GM21390 (cell line): ENCODE results near the gene VAMP8.
"Not testable (repeated sequence)": the region's sequence is repeated elsewhere in the genome, so short reads cannot be mapped to it uniquely, and the experiment has no call there.

Source experiments
- ATAC-seq: cut with Tn5 transposase; IDR thresholded peaks from one replicate; pipeline ENCODE4 v1.9.1; 2021; ENCODE audit not compliant: unreplicated experiment

Gene VAMP8

DNA sequence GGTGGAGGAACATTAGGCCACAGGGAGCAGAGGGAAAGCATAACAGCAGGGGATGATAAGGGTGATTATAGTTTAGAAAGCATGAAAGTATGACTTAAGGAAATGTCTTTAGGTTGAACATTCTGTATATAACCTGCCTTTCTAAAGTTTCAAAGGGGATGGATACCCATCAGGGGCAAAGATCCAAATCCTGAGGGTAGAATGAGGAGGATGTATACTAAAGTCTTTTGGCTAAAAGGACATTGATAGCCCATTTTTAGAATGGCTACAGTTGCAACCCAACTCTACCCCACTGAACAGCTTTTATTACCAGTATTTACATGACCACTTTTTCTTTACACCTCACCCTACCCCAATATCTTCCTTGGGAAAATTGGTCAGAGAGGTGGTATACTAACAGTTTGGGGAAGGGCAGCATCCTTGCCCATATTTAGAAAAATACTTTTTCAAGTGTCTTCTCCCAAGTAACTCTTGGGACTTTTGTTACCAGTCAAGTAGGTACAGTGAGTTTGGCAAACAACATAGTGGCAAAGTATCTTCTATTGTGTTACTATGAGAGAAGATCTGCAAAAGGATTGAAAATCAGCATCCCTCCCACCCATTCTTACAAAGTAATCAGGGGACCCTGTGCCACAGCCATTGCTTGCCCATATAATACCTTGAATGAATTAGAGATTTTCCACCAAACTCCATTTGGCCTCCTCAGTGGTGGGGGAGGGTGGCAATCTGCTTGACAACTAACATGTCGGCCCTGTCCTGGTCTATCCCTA lies 30.1 kb upstream of the VAMP8 start:
- ATAC-seq, result no peak

DNA sequence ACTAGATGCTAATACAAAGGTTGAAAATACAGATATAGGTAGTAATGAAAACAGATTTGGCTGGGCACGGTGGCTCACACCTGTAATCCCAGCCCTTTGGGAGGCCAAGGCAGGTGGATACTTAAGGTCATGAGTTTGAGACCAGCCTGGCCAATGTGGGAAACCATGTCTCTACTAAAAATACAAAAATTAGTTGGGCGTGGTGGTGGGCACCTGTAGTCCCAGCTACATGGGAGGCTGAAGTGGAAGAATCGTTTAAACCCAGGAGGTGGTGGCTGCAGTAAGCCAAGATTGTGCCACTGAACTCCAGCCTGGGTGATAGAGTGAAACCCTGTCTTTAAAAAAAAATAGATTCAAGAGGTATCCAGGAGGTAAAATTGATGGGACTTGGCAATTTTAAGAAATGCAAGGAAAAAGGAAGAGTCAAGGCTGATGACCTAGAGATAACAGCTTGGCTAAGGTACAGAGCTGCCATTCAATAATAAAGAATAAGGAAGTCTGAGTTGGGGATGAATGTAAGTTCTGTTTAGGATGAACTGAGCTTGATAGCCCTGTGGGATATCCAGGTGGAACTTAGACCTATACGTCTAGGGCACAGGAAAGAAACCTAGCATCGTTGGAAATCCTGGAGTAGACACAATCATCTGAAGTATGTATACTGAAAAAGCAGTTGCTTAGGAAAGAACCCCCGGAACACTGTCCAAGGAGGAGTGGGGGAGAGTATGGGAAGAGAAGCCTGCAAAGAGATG lies 29.4 kb upstream of the VAMP8 start:
- no peak for ATAC-seq

DNA sequence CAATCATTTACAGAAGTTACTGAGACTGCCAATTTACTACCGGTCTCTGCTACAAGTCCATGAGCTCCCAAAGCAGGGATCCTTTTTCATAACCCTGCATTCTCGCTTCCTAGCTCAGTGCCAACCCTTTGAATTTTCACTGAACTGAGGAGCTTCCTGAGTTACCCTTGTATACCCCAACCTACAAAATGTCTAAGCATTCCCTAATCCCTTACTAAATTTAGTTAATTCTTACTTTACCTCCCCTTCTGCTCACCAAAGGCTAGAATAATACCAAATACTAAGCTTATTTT lies 28.8 kb upstream of the VAMP8 start:
- ATAC-seq, result no peak

DNA sequence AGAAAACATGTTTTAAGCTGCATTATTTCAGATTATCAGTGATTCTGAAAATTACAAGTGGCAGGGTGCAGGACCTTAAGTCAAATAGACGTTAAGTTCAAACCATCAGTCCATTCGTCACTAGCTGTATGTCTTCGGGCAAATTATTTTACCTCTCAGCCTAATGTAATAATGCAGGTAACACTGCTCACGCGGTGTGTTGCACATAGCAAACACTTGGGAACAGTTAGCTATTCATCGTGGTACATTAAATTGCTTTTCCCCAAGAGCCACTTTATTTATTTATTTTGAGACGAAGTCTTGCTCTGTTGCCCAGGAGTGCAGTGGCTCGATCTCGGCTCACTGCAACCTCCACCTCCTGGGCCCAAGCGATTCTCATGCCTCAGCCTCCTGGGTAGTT lies 28.3 kb upstream of the VAMP8 start:
- ATAC-seq, result no peak

DNA sequence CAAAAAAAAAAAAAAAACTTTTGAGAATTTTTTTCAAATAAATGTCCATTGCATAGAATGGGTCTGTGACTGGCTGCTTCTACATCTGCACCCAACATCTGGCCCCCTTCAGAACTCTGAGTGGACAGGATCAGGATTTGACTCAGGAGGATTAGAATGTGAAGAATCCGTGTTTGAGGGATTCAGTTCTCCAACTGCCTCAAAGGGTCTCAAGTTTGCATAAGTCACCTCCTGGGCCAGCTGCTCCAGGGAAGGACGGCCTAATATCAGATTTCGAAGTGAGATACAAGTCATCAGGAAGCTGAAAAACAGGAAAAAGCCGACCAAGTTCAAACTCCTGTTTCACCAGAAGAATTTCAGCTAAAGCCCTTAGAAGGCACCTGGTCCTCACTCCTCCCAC lies 27.6 kb upstream of the VAMP8 start:
- ATAC-seq, result no peak

DNA sequence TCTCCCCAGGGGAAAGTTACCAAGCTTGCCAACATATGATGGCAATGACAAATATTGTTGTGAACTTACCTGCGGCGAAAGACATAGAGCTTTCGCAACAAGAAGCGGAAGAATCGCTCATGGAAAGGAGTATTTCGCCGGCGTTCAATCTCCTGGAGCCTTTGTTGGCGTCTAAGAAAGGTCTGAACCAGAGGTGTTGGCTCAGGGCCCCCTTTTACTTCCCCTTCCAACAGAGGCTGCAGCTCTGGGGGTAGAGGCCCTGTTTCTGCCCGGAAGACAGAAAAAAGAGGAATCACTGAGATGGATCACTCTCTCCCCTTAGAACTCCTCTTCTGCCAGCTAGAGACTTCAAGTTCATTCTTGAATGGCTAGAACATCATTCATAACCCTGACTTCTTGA lies 26.9 kb upstream of the VAMP8 start:
- ATAC-seq, result no peak

DNA sequence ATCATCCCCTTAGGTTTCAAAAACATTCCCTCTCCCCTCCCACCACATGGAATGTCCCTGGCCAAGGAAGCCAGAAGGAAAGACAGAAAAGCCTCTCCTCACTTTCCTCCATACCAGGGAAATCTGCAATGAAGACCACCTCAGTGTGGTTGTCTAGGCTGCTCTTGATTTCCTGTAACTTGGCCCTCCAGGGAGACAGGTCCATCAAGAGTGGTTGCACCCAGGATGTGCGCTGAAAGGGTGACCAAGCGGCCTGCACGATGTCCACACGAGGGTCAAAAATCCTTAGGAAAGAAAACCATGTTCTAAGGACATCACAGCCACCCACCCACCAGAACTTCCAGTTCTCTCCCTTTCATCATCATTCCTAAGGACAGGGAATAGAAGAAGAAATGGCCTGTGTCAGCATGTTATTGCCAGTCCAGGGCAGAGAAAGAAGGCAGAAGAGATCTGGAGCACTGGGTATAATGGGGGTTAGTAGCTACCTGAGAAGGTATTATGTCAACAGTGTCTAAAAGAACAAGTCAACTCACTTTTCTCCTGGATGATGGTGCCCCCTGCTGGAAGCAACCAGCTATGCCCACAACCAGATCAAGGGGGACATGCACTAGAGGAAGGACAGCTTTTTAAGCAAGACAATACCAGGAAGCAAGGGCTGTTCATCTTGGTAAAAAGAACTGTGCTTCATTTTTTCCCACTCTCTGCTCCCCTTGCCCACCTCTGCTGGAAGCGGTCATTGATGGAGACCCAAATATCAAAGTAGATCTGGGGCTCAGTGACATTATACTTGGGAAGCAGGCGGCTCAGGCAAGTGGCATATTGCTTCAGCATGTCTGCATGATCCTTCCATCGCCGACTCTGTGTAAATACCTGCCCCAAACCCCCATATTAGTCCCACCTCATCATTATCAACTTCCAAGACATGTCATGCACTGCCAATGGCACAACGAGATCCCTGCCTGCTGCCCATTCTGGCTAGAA lies 25.4 kb upstream of the VAMP8 start:
- peak; percentile 80 for ATAC-seq

DNA sequence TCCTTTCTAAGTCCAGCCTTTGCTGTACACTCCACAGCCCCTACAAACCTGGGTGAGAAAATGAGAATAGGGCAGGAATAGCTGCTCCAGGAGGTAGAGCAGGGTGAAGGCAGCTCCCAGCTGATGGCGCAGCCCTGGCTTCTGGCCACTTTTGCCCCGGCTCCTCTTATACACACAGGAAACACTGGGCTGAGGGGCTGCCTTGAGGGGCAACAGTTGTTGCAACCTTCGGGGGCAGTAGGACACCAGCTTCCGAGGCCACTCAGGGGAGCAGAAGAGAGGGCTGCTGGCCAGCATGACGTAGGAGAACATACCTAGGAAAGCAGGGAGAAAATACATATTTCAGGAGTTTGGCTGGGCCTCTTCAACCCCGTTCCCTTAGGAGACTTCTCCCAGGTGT lies 24.2 kb upstream of the VAMP8 start:
- no peak for ATAC-seq

DNA sequence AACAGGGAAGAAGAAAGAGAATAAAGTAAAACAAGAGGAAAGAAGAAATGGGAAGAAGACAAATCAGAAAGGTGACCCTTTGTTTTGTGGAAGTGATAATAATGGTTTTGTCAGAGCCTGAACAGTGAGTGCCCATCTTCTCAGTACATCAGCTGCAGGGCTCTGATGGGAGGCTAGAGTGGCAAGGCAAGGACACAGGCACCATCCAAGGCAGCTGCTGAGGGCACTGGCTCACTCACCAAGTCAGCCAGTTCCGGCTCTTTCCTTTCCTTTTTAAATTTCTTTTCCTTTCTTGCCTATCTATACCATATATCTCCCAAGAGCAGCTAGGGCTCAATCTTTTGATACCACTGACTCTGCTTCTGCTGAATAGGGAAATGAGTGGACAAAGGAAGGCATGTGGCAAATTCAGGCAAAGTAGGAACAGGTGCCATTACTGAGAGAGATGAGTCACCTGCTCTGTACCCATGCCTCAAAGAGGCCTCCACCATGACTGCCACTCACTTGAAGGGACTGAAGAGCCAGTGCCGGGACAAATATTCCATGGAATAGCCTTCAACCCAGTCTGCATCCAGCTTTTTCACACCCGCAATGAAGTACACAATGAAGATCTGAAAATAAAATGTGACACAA lies 22.3 kb upstream of the VAMP8 start:
- ATAC-seq, result no peak

DNA sequence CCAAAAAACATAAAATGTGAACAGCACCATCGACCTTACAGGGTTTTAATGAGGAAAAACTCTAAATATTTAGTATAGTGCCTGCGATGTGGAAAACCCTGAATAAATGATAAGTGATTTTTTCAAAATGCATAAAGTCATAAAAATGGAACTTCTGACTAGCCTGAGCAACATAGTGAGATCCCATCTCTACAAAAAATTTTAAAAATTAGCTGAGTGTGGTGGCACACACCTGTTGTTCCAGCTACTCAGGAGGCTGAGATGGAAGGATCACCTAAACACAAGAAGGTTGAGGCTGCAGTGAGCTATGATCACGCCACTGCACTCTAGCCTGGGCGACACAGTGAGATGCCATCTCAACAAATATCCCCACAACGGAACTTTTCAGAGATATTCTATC lies 20.3 kb upstream of the VAMP8 start:
- ATAC-seq, result no peak

DNA sequence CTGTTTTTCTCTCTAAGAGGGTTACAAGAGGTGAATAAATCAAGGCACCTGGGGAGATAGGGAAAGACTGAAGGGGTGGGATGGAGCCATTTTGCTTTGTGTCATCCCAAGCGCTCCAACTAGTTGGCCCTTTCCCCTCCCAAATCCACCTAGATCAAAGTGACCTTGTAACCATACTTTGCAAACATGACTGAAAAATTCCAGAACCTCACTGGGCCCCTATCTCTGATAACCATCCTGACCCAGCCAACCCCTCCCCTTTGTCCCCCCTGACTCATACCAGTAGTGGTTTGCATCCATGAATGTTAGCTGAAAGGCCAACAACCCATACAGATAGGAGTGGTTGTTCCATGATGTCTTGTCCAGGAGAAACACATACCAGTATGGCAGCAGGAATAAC lies 19.2 kb upstream of the VAMP8 start:
- no peak for ATAC-seq

DNA sequence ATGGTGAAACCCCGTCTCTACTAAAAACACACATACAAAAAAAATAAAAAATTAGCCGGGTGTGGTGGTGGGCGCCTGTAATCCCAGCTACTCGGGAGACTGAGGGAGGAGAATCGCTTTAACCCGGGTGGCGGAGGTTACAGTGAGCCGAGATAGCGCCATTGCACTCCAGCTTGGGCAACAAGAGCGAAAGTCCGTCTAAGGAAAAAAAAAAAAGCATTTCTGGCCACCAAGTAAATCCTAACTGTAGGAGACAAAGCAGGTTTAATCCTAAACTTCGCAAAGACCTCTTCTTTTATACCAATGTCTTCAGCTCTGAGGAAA lies 17.0 kb upstream of the VAMP8 start:
- ATAC-seq, result not testable (repeated sequence)

DNA sequence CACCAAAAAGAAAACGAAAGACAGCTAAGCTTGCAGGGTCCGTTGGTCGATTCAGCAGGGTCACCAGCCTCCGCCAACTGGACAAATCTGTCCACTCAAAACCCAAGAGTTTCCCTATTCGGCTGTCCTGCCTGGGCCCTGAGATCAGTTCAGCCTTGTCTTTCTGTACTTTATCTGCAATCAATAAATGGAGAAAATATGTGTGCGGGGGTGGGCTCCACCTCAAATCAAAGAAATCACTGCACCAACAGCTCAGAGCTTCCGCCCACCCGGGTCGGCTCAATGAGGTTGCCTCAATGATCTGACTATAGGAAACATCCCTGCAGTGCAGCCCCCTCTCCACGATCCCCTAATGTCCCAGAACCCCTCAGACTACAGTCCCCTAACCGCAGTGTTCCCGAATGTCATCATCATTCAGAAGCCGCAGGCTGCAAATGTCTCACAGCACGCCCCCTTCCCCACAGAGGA lies 16.5 kb upstream of the VAMP8 start:
- ATAC-seq, result peak; percentile 10

DNA sequence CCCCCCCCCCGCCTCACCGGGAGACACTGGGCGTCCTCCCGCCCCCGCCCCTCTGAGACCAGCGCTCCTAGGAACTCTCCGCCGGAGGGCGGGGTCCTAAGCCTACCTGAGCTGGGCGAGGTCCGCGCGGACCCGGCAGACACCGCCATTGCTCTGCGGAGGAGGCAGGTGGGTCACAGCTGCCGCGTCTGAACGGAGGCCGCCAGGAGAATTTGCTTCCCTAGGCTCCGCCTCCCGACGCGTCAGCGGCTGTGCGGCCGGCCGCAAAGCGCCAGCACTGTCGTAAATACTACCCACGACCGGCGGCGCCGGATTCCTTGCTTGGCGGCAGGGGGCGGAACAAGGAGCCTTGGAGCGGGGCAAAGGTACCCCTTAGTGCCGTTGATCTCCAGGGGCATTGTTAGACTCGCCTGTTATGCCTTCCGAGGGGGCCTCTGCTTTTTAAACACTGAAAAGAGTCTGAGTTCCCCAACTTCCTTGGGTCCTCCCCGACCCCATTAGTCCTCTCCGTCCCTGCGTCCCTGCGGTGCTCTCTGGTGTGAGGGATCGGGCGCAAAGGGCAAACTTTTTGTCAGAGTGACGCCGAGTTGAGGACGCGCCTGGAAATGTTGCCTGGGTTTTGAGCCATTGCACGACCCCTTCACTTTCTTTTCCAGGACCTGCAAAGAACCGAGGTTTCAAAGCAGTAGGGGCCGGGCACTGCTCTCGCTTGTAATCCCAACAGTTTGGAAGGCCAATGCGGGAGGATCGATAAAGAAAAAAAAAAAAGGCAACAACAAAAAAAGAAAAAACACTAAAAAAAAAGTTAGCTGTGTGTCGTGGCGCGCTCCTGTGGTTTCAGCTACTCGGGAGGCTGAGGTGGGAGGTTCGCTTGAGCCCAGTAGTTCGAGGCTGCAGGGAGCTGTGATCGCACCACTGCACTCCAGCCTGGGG lies 15.8 kb upstream of the VAMP8 start, which contains the start of gene GGCX:
GGCX (minus strand) TSS at position 214 of the 933 bp plus-strand sequence; CDS start at position 149, 65 bp downstream.
- peak; percentile 90 for ATAC-seq

DNA sequence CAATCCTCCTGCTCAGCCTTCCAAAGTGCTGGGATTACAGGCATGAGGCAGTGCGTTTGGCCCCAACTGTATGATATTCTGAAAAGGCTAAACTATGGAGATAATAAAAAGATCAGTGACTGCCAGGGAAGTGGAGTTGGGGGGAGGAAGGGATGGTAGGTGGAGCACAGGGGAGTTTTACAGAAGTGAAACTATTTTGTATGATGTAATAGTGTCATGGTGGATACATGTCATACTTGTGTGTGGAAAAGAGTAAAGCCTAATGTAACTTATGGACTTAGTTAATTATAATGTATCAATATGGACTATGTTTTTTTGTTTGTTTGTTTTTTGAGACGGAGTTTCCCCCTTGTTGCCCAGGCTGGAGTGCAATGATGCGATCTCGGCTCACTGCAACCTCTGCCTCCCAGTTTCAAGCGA lies 13.2 kb upstream of the VAMP8 start:
- no peak for ATAC-seq

DNA sequence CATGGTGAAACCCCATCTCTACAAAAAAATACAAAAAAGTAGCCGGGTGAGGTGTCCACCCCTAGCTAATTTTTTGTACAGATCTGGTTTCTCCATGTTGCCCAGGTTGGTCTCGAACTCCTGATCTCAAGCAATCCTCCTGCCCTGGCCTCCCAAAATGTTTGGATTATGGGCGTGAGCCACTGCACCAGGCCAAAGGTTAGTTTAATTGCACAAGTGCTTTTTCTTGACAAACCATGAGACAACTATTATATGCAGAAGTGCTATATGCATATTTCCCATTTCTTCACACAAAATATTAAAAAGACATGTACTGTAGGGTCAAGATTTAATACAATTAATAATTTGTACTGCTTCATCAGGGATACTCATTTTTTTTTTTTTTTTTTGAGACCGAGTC lies 11.1 kb upstream of the VAMP8 start:
- ATAC-seq, result no peak

DNA sequence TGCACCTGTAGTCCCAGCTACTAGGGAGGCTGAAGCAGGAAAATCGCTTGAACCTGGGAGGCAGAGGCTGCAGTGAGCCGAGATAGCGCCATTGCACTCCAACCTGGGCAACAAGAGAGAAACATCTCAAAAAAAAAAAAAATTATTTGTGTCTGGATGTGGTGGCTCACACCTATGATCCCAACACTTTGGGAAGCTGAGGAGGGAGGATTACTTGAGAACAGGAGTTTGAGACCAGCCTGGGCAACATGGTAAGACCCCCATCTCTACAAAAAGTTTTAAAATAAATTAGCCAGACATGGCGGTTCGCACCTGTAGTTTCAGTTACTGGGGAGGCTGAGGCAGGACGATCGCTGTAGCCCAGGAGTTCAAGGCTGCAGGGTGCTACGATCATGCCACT lies 1.6 kb upstream of the VAMP8 start:
- ATAC-seq, result no peak

DNA sequence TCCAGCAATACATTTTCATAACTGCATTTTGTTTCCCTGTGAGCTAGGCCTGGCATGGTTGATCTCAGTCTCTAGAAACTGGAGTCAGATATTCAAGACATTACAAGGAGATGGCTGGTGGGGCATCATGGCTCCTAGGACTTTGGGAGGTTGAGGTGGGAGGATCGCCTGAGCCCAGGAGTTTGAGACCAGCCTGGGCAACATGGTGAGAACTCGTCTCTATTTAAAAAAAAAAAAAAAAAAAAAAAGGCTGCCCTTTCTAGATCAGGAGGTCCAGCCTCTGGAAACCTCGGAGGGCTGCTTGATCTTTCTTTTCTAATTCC lies 362 bp upstream of the VAMP8 start:
- no peak for ATAC-seq

DNA sequence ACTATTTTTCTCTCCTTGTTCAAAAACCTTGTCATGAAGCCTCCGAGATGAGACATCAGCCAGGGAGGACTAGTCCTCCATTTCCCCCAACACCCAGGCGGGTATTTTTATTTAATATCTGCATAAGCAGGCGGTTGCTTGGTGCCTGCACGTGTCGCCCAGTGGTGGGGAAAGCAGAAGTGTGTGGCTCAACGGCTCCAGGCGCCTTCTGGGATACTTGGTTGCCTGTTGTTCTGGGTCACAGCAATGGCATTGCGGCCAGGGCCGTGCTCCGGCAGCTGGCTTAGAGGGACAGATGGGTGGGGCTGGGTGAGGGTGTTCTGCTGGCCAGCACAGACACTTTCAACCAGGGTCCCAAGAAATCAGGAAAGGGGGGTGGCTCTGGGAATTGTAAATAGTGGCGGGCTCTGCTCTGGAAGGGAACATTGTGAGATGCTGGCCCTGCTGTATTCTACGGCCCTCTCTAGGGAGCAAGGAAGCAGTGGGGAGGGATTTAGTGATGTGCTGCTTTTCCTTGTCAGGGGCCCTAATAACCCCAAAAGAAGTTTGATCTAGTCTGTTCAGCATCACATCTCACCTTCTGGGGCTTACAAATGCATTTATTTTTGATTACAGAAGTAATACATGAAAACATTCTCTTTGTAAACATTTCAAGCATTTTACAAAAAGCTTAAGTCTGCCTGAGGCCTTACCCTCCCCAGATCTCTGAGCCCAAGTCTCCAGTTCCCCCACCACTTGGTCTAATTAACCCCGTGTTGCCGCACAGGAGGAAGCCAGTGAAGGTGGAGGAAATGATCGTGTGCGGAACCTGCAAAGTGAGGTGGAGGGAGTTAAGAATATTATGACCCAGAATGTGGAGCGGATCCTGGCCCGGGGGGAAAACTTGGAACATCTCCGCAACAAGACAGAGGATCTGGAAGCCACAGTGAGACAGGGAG lies 1.1 kb downstream of the VAMP8 start:
- ATAC-seq, result peak; percentile 44
